ENCODE data around the gene FAM181A. TPM values are rescaled to one million over a fixed set of nuclear protein-coding genes. Genes with fewer than 3 reads are reported as not detected.

The FAM181A gene
- polyA plus RNA-seq, 1 donor from 2014 or later, result 0.43 TPM

DNA sequence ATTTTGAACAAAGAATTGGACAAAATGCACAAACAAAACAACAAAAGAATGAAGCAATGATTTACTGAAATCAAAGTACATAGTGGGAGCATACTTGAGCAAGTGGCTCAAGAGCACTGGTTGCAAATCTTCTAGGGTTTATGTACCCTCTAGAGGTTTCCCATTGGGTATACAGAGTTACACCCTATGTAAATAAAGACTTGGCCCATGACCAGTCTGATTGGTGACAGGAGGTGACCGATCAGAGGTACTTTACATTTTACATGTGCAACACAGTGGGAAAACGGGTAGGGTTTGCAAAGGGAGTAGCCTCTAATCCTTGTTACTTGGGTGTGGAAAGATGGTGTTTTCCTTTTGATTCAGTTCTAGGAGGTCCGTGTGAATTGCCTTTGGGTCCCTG is 10.6 kb upstream of the FAM181A start:
- no peaks in the 10 kb centered on the region for H3K9me2 ChIP-seq (ENCODE audit: insufficient read depth, low read length)
- TF ChIP-seq EZH2 (IDR thresholded peaks at IDR 0.05; ENCODE audit: borderline replicate concordance, insufficient read depth, low read length, poor library complexity, severe bottlenecking) (no peak), REST (IDR thresholded peaks at IDR 0.05; ENCODE audit: borderline replicate concordance) (no peak), MXI1 (conservative IDR thresholded peaks at IDR 0.05; ENCODE audit: poor library complexity, severe bottlenecking) (no peak), POLR2AphosphoS5 (IDR thresholded peaks at IDR 0.05) (no peak), EP300 (conservative IDR thresholded peaks at IDR 0.05; ENCODE audit: poor library complexity, severe bottlenecking) (no peak)
- TF ChIP-seq, protein P1, sequence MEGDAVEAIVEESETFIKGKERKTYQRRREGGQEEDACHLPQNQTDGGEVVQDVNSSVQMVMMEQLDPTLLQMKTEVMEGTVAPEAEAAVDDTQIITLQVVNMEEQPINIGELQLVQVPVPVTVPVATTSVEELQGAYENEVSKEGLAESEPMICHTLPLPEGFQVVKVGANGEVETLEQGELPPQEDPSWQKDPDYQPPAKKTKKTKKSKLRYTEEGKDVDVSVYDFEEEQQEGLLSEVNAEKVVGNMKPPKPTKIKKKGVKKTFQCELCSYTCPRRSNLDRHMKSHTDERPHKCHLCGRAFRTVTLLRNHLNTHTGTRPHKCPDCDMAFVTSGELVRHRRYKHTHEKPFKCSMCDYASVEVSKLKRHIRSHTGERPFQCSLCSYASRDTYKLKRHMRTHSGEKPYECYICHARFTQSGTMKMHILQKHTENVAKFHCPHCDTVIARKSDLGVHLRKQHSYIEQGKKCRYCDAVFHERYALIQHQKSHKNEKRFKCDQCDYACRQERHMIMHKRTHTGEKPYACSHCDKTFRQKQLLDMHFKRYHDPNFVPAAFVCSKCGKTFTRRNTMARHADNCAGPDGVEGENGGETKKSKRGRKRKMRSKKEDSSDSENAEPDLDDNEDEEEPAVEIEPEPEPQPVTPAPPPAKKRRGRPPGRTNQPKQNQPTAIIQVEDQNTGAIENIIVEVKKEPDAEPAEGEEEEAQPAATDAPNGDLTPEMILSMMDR (IDR thresholded peaks at IDR 0.05; ENCODE audit: poor library complexity, severe bottlenecking), result no peak
- H3K9ac ChIP-seq (ENCODE audit: low read length), result no peak overlapping the region
- H3F3A ChIP-seq (ENCODE audit: insufficient read depth, low read length, poor library complexity, severe bottlenecking), result no peaks in the 10 kb centered on the region
- H3K27ac ChIP-seq (ENCODE audit: low read length), result no peak overlapping the region
- no peak overlapping the region for H2AFZ ChIP-seq (ENCODE audit: low read depth, low read length)
- H3K27me3 ChIP-seq (ENCODE audit: insufficient read depth, low read depth, low read length), result no peaks in the 10 kb centered on the region
- H3K4me2 ChIP-seq (ENCODE audit: low read length), result no peak overlapping the region
- no peaks in the 10 kb centered on the region for H3K9me3 ChIP-seq (ENCODE audit: low read length)
- H3K79me2 ChIP-seq (replicated peaks; ENCODE audit: insufficient read depth, low read length), result no peaks in the 10 kb centered on the region
- no peak overlapping the region for H3K4me3 ChIP-seq (ENCODE audit: low read length)
- H4K20me1 ChIP-seq (ENCODE audit: insufficient read depth), result no peaks in the 10 kb centered on the region
- H3K36me3 ChIP-seq (ENCODE audit: insufficient read depth, low read length), result no peaks in the 10 kb centered on the region

- H3K9me3 ChIP-seq (ENCODE audit: low read length), result no peaks in the 10 kb centered on the region
- H3K4me2 ChIP-seq (ENCODE audit: low read length), result no peak overlapping the region
- TF ChIP-seq POLR2AphosphoS5 (IDR thresholded peaks at IDR 0.05) (no peak), REST (IDR thresholded peaks at IDR 0.05; ENCODE audit: borderline replicate concordance) (no peak), EP300 (conservative IDR thresholded peaks at IDR 0.05; ENCODE audit: poor library complexity, severe bottlenecking) (no peak), MXI1 (conservative IDR thresholded peaks at IDR 0.05; ENCODE audit: poor library complexity, severe bottlenecking) (no peak)
- TF ChIP-seq, protein P1 (IDR thresholded peaks at IDR 0.05; ENCODE audit: poor library complexity, severe bottlenecking), result no peak
- H3F3A ChIP-seq (ENCODE audit: insufficient read depth, low read length, poor library complexity, severe bottlenecking), result no peaks in the 10 kb centered on the region
- no peak overlapping the region for H3K9ac ChIP-seq (ENCODE audit: low read length)
- no peak overlapping the region for H3K27ac ChIP-seq (ENCODE audit: low read length)
- H2AFZ ChIP-seq (ENCODE audit: low read depth, low read length), result no peak overlapping the region
- no peaks in the 10 kb centered on the region for H4K20me1 ChIP-seq (ENCODE audit: insufficient read depth)
- no peaks in the 10 kb centered on the region for H3K79me2 ChIP-seq (replicated peaks; ENCODE audit: insufficient read depth, low read length)
- no peaks in the 10 kb centered on the region for H3K36me3 ChIP-seq (ENCODE audit: insufficient read depth, low read length)
- H3K4me3 ChIP-seq (ENCODE audit: low read length), result no peak overlapping the region
- H3K9me2 ChIP-seq (ENCODE audit: insufficient read depth, low read length), result no peaks in the 10 kb centered on the region
- no peaks in the 10 kb centered on the region for H3K27me3 ChIP-seq (ENCODE audit: insufficient read depth, low read depth, low read length)
Observed at GRCh38 chr14:93917141-93917540, 10.0 kb upstream of the FAM181A start.
